HepG2 (cell line): ENCODE data around the gene CCND1. TPM values are rescaled to one million over a fixed set of nuclear protein-coding genes. Genes with fewer than 3 reads are reported as not detected.

ENCODE experiments used
- ARHGAP35 ChIP-seq: sonication (generic); formaldehyde crosslinking; IDR thresholded peaks from 2 replicates; pipeline ENCODE4 v1.9.0; 2022; ENCODE audit warnings: mild to moderate bottlenecking, inconsistent platforms, moderate library complexity, missing genetic modification reagents, borderline replicate concordance
- FIP1L1 ChIP-seq: fragments of 200-400 bp; formaldehyde crosslinking; IDR thresholded peaks from 2 replicates; pipeline ENCODE4 v1.6.1; 2018; ENCODE audit warnings: low read depth, mild to moderate bottlenecking, low read length, moderate library complexity, borderline replicate concordance; ENCODE audit not compliant: insufficient read depth
- HDAC2 ChIP-seq: sonication (generic); formaldehyde crosslinking; IDR thresholded peaks from 2 replicates; pipeline ENCODE4 v1.4.0; 2020; ENCODE audit warnings: missing genetic modification reagents
- HINFP ChIP-seq: sonication (generic); formaldehyde crosslinking; IDR thresholded peaks from 2 replicates; pipeline ENCODE4 v1.4.0; 2020; ENCODE audit warnings: low read depth, mild to moderate bottlenecking, missing genetic modification reagents
- HOMEZ ChIP-seq: IDR thresholded peaks from 2 replicates; pipeline ENCODE4 v1.6.1; 2016; ENCODE audit warnings: low read depth
- KDM6A ChIP-seq: IDR thresholded peaks from 2 replicates; pipeline ENCODE4 v1.6.1; 2016; ENCODE audit warnings: low read depth
- KLF15 ChIP-seq: sonication (generic); formaldehyde crosslinking; IDR thresholded peaks from 2 replicates; pipeline ENCODE4 v1.8.1; 2023; ENCODE audit warnings: borderline replicate concordance, mild to moderate bottlenecking, inconsistent platforms, missing genetic modification reagents, mixed read lengths
- KLF6 ChIP-seq: IDR thresholded peaks from 2 replicates; pipeline ENCODE4 v1.8.0; 2016; ENCODE audit warnings: missing biosample characterization, missing genetic modification reagents
- MXD4 ChIP-seq: IDR thresholded peaks from 2 replicates; pipeline ENCODE4 v1.6.1; 2016; ENCODE audit warnings: mild to moderate bottlenecking, missing biosample characterization, missing genetic modification reagents
- NKX3-1 ChIP-seq: sonication (generic); formaldehyde crosslinking; IDR thresholded peaks from 2 replicates; pipeline ENCODE4 v1.5.0; 2020; ENCODE audit warnings: missing genetic modification reagents
- PITX1 ChIP-seq: sonication (generic); formaldehyde crosslinking; IDR thresholded peaks from 2 replicates; pipeline ENCODE4 v1.5.1; 2020; ENCODE audit warnings: mild to moderate bottlenecking, missing genetic modification reagents
- POLR2A ChIP-seq, 2 experiments: IDR thresholded peaks; 2 replicates each; pipeline ENCODE4 v1.6.1; 2011; ENCODE audit warnings: low read depth in 2 of 2, low read length in 2 of 2, mild to moderate bottlenecking in 1 of 2, moderate library complexity in 1 of 2; ENCODE audit not compliant: insufficient read depth in 1 of 2
- RELA ChIP-seq: sonication (generic); formaldehyde crosslinking; IDR thresholded peaks from 2 replicates; pipeline ENCODE4 v1.4.0; 2020; ENCODE audit warnings: missing genetic modification reagents
- SMYD3 ChIP-seq: sonication (generic); formaldehyde crosslinking; IDR thresholded peaks from 2 replicates; pipeline ENCODE4 v1.8.1; 2023; ENCODE audit warnings: mild to moderate bottlenecking, missing genetic modification reagents
- ZBTB7B ChIP-seq: sonication (generic); formaldehyde crosslinking; IDR thresholded peaks from 2 replicates; pipeline ENCODE4 v1.4.0; 2020; ENCODE audit warnings: missing genetic modification reagents
- ZNF350 ChIP-seq: sonication (generic); formaldehyde crosslinking; IDR thresholded peaks from 2 replicates; pipeline ENCODE4 v1.4.0; 2020; ENCODE audit warnings: mild to moderate bottlenecking, low read depth, missing genetic modification reagents, borderline replicate concordance
- ZNF414 ChIP-seq: sonication (generic); formaldehyde crosslinking; IDR thresholded peaks from 2 replicates; pipeline ENCODE4 v1.5.0; 2020; ENCODE audit warnings: missing genetic modification reagents
- ZNF543 ChIP-seq: sonication (generic); formaldehyde crosslinking; IDR thresholded peaks from 2 replicates; pipeline ENCODE4 v1.4.0; 2020; ENCODE audit warnings: mild to moderate bottlenecking, missing genetic modification reagents
- ZNF788 ChIP-seq: sonication (generic); formaldehyde crosslinking; IDR thresholded peaks from 2 replicates; pipeline ENCODE4 v1.5.0; 2020; ENCODE audit warnings: mild to moderate bottlenecking, missing genetic modification reagents, borderline replicate concordance
- ZNF883 ChIP-seq: sonication (generic); formaldehyde crosslinking; IDR thresholded peaks from 2 replicates; pipeline ENCODE4 v1.5.1; 2020; ENCODE audit warnings: mild to moderate bottlenecking, missing genetic modification reagents; ENCODE audit errors: not compliant biosample characterization
- polyA plus RNA-seq, 8 experiments: library from polyadenylated mRNA; depleted of rRNA in 3 of 8; stranded (reverse) in 7 of 8; unstranded in 1 of 8; fragments of >200 nt; fragmentation: Illumina TruSeq in 4 of 8; extraction: Trizol in 4 of 8; gene quantifications; 2 replicates each; pipeline versions ENCODE4 v1.2.1 to v1.2.3, GENCODE V29; 2011 to 2016; ENCODE audit warnings: low read depth in 4 of 8, missing spikeins in 1 of 8, mixed read lengths in 1 of 8; ENCODE audit not compliant: insufficient read depth in 1 of 8
- total RNA-seq, 5 experiments: library from RNA; depleted of rRNA; stranded (reverse); fragments of >200 nt; fragmentation: Illumina TruSeq; extraction: Trizol; gene quantifications; 2 replicates each; pipeline ENCODE4 v1.2.3, GENCODE V29; 2016; ENCODE audit warnings: low read depth in 1 of 5
- TF ChIP-seq, protein P1 (sequence below): sonication (generic); formaldehyde crosslinking; IDR thresholded peaks from 2 replicates; pipeline ENCODE4 v1.4.0; 2020; ENCODE audit warnings: missing genetic modification reagents, borderline replicate concordance

The CCND1 gene
- total and polyA plus RNA-seq, 2 of the 13 experiments (the other 11 are each of a cell fraction or from before 2014, with no cell fraction given) = 107 to 136 TPM

DNA sequence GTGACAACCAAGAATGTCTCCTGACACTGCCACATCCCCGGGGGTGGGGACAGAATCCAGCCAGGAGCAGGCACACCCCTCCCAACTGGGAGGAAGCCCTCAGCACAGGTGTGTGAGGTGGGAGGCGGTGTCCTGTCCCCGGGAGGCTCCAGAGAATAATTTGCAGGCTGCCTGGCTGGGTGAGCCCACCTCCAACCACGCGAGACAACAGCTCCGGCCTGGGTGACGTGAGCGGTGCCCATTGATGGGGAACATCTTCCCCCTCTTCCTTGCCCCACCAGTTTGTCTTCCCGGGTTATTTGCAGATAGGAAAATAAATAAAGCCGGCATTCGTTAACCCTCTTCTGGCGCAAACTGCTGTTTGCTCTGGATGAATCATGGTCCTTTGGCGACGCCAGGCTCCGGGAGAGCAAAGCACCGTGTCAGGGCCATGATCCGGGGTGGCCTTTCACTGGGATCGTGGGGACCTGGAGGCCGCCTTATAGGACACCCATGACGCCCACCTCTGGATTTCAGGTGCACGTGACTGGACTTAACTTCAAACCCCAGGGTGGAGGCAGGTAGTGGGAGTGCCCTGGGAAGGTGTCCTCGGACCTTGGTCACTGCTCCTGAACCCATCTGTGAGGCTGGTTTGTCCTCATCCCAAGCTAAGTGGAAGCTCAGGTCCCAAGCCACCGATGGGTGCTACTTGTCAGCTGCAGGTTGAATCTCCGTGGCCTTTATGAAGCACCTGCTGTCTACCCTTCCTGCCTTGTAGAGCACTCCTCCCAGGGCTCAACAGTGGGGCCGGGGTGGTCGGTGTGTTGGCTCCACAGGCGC lies 13.9 kb downstream of the CCND1 start (continued):
- TF ChIP-seq ZNF414 (CRISPR knock-in tag) (no peak), SMYD3 (CRISPR knock-in tag) (peak; percentile 89; the same call in 1 of the 2 replicates), ZNF350 (CRISPR knock-in tag) (peak; percentile 94), ZBTB7B (peak; percentile 83), KLF15 (no peak), MXD4 (CRISPR knock-in tag) (0 out of 2 replicates have a peak, but pooled peaks have one; percentile 45), POLR2A (IDR thresholded peaks at IDR 0.05; ENCODE audit: insufficient read depth in 1 of 2, low read depth in 2 of 2, low read length in 2 of 2) (peak; percentile 57 to 62), HDAC2 (CRISPR knock-in tag) (peak; percentile 82), RELA (CRISPR knock-in tag) (0 out of 2 replicates have a peak, but pooled peaks have one; percentile 40), ARHGAP35 (no peak; the same call in 1 of the 2 replicates), PITX1 (peak; percentile 91), KDM6A (peak; percentile 41; the same call in 1 of the 2 replicates), ZNF883 (CRISPR knock-in tag) (peak; percentile 63), ZNF788 (no peak; the same call in none of the 2 replicates), KLF6 (CRISPR knock-in tag) (0 out of 2 replicates have a peak, but pooled peaks have one; percentile 54), NKX3-1 (peak; percentile 41; the same call in 1 of the 2 replicates), FIP1L1 (0 out of 2 replicates have a peak, but pooled peaks have one; percentile 92), HOMEZ (CRISPR knock-in tag) (peak; percentile 27; the same call in 1 of the 2 replicates), ZNF543 (CRISPR knock-in tag) (peak; percentile 88), HINFP (CRISPR knock-in tag) (0 out of 2 replicates have a peak, but pooled peaks have one; percentile 55)
- TF ChIP-seq, protein P1, sequence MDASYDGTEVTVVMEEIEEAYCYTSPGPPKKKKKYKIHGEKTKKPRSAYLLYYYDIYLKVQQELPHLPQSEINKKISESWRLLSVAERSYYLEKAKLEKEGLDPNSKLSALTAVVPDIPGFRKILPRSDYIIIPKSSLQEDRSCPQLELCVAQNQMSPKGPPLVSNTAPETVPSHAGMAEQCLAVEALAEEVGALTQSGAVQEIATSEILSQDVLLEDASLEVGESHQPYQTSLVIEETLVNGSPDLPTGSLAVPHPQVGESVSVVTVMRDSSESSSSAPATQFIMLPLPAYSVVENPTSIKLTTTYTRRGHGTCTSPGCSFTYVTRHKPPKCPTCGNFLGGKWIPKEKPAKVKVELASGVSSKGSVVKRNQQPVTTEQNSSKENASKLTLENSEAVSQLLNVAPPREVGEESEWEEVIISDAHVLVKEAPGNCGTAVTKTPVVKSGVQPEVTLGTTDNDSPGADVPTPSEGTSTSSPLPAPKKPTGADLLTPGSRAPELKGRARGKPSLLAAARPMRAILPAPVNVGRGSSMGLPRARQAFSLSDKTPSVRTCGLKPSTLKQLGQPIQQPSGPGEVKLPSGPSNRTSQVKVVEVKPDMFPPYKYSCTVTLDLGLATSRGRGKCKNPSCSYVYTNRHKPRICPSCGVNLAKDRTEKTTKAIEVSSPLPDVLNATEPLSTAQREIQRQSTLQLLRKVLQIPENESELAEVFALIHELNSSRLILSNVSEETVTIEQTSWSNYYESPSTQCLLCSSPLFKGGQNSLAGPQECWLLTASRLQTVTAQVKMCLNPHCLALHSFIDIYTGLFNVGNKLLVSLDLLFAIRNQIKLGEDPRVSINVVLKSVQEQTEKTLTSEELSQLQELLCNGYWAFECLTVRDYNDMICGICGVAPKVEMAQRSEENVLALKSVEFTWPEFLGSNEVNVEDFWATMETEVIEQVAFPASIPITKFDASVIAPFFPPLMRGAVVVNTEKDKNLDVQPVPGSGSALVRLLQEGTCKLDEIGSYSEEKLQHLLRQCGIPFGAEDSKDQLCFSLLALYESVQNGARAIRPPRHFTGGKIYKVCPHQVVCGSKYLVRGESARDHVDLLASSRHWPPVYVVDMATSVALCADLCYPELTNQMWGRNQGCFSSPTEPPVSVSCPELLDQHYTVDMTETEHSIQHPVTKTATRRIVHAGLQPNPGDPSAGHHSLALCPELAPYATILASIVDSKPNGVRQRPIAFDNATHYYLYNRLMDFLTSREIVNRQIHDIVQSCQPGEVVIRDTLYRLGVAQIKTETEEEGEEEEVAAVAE (CRISPR knock-in tag) = no peak; the same call in 1 of the 2 replicates
